Esophagus muscularis mucosa (tissue), 4 donors: Measurements from ENCODE around the gene COLEC12.

ENCODE experiments used
- CTCF ChIP-seq, 3 experiments: fragments of 200-600 bp in 2 of 3; fragments of 450-650 bp in 1 of 3; sonication (generic) in 2 of 3; IDR thresholded peaks; one replicate each; pipeline ENCODE4 v1.5.1; 2017 to 2019; ENCODE audit warnings: antibody characterized with exemption in 3 of 3, mild to moderate bottlenecking in 2 of 3, moderate library complexity in 1 of 3
- EP300 ChIP-seq: sonication (generic); formaldehyde crosslinking; IDR thresholded peaks from one replicate; pipeline ENCODE4 v1.6.1; 2017; ENCODE audit warnings: antibody characterized with exemption
- POLR2A ChIP-seq: fragments of 450-650 bp; IDR thresholded peaks from one replicate; pipeline ENCODE4 v1.6.1; 2017; ENCODE audit warnings: antibody characterized with exemption, moderate library complexity, mild to moderate bottlenecking, low read depth
- POLR2AphosphoS5 ChIP-seq, 2 donors: sonication (generic); formaldehyde crosslinking; IDR thresholded peaks; one replicate each; pipeline ENCODE4 v1.6.1; 2017; ENCODE audit warnings: antibody characterized with exemption in 2 of 2

DNA sequence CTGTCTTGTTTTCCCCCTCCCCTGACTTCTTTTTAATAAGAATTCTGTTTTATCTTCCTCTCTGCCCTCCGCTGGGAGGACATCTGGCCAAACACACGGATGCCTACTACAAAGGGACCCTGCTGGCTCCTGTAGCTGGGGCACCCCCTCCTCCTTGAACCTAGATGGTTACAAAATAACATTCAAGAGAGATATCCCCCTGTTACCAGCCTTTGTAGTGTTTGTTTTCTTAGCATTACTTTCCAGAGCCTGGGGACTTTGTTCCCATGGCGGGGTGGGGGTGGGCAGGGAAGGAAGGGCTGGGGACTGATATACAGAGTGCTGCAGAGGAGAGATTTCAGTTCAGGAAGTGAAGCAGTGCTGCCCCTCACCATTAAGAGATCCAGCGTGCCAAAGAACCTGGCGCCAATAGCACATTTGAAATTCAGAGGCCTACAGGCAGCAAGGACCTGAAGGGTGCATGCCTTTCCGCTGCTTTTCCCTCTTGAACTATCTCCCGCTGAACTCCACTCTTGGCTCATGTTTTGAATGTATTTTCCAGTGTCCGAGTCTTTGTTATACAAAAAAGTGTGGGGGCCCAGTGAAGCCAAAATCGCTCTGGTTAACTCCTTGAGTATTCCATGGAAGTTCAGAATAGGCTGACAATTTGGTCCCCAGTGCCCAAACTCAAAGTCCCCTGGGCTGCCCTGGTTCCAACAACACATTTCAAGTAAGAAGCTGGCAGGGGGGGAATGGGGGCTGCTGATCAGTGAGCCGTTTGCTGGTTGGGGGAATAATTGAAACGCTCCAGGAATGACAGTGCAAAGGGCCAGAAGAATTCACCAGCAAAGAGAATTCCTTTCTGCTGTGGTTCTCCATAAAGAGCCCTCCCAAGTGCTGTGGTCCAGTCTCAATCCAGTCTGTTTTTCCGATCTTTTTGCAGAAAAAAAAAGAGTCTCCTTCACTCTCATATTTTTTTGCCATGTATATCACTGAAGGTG, 137.9 kb downstream of the COLEC12 start:
- TF ChIP-seq CTCF (IDR thresholded peaks at IDR 0.05) (no peak), POLR2A (no peak), EP300 (no peak), POLR2AphosphoS5 (IDR thresholded peaks at IDR 0.05) (no peak)
